RKO (cell line): ENCODE measurements around the gene HOXB9.
A peak's percentile ranks its signal among the peaks of the same experiment; 100 is the strongest.

Source experiments
- DNase-seq: peaks from one replicate; pipeline ENCODE4 v3.0.0-alpha.2; 2016; ENCODE audit warnings: low spot score

Gene HOXB9

DNA sequence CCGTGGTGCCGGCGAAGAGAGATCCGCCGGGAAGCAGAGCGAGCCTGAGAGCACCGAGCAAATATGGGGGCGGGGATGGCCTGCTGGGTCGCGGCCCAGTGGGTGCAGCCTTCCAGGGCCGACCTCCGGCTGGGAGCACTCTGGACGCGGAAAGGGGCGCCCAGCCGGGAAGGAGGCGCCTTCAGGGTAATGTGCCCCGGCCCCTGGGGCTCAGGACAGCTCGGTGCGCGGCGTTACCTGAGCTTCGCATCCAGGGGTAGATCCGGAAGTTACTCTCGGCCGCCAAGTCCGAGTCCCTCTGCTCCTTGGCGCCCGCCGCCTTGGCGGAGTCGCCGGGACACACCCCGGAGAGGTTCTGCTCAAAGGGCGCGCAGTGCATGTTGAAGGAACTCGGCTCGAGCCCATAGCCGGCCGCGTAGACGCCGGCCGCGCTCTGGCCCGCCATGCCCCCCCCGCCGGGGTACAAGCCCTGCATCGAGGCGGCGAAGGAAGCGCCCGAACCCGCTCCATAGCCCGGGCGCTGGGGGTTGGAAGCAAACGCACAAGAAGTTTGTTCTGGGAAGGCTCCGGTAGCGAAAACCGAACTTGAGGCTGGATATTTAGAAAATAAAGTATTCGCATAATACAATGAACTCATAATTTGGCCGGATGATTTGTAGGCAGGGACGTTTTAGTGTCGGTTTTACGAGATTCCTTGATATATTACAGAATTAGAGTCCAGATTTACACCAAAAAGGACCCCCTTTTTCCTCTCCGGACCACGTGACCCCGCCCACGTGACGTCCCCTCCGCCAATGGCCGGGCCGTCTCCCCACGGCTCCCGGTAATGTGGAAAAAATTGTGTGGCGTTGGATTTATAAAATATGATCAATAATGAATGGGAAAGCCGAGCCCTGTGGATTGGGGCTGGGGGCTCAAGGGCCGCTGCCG, 15.6 kb downstream of the HOXB9 start, which contains the start of gene HOXB7:
Gene HOXB7 (minus strand): TSS at position 736 of the 930 bp plus-strand sequence. CDS start 99 bp downstream, at position 637.
- peak; percentile 68 for DNase-seq

DNA sequence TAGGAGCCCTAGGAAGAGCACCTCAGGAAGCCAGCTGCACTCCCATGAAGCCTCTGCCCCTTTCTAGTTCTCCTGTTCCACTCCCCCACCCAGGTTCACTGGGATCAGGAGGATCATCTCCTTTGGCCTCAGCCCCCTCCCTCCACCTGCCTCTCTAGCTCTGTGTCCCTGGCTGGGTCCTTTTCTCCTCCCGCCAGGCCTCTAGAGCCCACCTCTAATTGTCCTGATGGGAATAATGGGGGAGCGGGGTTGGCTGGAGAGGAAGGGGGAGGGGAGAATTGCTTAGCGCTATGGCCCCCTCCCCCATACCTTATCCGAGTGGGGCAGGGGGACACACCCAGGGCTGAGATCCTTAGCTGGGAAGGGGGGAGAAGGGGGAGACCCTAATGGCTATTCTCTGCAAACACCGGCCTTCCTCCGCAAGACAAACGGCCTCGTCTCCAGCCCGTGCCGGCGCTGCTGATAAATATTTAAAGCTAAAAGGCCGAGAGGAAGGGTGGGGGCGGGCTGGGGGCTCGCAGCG, 16.3 kb downstream of the HOXB9 start:
- DNase-seq: no peak

DNA sequence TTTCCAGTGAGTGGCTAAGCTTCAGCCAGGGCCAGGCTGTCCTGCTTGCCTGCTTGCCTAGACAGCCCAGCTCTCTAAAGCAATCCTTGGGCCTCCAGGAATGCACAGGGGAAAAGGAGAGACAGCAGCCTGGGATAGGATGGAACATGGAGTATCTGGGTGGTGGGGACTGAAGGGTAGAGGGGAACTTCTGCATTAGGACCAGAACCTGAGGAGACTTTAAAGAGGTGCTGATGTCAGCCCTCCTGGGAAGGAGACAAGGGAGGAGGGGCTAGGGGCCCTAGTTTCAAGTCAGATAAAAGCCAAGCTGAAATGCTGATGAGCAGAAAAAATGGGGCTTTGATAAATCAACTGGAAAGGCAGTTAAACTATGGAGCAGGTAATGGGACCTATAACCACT, 17.1 kb downstream of the HOXB9 start:
- no peak for DNase-seq

DNA sequence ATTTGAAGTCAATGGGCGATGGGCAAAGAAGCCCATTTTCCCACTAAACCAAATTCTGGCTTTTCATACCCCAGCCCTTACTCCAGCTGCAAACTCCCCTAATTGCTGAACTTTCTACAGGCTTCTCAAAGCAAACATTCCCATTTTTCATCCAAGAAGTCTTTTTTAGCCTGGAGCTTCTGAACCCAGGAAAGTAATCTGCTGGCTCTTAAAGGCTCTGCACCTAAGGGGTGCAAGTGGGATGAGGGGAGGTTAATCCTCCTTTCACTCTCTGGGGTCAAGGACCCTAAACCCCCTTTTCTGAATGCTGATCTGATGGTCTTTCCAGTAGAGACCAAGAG, 17.7 kb downstream of the HOXB9 start:
- DNase-seq: no peak

DNA sequence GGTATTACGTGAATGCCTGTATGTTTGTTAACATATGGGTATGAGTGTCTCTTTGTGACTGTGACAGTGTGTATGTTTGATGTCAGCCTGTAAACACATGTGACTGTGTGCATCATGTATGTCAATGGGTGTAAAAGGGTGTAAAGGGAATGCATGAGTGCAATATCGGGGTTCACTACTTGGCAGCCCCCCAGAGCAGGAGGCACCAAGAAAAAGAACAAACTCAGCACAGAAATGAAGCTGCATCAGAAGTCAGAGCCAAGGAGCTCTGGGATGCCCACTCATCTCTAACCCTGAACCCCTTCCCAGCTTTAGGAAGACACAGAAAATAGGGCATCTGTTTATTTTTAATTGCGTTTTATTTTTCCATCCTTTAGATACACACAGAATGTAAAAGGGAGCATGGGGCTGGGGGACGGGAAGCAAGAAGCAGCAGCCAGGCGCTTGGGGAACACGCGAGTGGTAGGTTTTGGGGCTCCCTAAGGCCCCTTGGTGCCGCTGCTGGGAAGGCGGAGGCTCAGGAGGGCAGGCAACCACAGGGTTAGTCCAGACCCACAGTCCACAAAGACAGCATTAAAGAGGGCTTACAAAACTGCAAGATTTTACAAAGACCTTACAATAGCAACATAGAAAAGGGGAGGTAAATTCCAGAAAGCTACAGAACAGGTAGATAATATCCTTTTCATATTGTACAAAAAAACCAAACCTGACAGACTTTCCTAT, 19.1 kb downstream of the HOXB9 start:
- no peak for DNase-seq

DNA sequence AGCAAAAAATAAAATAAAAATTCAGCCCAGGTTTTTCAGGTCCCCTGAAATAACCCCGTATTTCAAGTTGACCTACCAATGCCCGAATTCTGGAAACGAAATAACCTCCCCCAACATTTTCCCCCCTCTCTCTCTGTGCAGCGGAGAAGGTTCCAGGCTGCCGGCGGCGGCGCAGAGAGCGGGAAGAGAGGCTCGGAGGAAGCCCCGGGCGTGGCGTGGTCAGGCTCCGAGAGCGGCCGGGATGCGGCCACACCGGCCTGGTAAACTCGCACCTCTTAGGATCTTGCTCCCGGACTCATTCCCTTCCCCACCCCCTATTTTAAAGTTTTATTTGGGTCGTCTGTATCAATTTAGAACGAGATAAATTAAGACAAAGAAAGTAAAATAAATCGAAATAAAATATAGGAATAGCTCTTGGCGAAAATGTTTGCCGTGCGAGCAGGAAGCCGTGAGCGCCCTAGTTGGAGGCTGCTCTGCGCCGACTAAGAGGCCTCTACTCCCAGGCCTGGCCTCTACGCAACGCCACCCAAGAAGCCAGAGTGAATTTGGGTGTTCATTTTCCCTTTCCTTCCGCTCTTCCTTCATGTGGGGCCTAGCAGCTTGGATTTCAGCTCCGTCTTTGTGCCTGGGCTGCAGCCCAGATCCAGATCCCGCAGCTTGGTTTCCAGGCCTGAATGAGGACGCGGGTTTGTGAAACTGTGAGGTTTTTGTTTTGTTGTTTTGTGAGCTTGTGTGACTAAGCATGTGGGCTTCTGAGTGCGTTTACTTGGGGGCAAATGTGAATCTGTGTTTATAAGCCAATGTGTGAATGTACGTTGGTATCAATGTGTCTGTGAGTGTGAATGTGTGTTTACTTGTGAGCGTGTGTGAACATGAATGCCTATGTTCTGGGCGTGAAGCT, 19.9 kb downstream of the HOXB9 start:
- no peak for DNase-seq

DNA sequence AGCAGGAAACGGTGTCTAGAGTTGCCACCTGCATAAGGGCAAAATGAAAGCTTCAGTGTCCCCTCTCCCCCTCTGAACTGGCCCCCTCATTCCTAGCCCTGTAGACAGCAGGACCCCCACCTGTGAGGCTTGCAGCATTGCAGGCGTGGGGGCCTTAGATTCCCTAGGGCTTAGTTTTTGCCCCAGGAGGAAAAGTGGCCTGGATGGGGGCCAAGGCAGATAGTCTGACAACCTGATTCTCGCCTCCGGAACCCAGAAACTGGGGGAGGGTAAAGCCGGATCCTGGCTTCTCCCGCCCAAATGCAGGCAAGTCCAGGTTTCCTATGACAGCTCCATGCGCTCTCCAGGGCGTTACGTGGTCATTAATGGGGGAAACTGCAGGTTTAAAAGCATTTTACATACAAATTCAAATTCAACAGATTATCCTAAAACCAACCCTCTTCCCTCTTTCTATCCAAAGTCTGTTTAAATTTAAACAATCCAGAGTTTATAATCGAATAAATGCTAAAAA, 20.7 kb downstream of the HOXB9 start:
- DNase-seq: peak; percentile 61

DNA sequence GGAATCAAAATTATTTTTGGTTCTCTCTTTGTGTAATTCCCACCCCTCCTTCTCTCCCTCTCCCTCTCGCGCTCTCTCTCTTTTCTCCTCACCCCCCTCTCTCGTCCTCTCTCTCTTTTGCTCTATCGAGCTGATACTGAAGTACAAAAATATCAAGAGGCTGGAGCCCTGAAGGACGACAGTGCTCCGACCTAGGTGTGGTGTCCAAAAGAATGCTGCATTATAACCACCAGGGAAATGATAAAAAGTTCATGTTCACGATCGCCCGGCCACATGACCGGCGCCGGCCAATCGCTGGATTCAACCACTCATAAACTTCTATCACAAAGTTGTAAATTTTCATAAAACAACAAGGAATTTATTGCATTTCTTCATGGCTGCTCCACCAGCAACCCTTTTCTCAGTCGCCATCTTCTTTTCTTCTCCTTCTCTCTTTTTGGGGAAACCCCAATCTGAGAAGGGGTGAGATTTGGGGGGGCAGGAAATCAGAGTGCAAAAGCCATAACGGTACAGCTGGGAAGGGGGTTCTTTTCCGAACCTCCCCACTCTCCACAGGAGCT, 21.3 kb downstream of the HOXB9 start, which contains the start of gene HOXB6:
Gene HOXB6 (minus strand): TSS at position 217 of the 560 bp plus-strand sequence. CDS start 6,836 bp downstream, outside the sequence.
- DNase-seq: peak; percentile 84

DNA sequence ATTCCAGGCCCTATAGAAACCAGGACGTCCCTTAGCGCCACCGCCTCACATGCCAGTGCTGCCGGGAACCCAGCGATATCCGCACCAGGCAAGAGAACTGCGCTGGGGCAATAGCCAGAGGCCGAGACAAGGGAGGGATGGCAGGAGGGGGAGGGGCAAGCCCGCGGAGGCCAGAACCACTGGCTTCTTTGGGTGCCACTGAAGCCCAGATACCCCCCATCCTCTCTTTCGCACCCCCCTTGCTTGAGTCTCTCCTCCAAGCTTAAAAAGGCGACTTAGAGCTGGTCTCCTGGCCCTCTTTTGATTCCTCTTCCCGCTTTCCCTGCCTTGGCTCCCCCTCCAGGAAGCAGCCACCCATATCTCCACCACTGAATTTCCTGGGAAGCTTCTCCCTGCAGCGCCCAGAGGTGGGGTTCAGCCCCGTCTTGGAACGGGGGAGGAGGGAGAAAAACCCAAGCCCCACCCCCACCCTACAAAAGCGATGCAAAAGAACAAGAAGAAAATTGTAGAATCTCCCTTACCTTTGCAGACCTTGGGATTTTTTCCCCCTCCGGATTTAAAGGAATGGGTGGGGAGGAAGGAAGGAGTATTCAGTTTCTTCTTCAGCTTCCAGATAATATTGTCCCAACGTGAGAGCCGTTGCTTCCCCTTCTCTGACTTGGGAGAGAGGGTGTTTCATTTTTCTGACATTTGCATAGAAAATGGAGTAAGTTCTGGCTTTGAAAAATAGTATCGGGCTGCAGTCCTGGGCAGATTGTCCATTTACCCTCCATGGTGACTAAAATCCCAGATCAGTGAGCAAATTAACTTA, 22.0 kb downstream of the HOXB9 start:
- DNase-seq: peak; percentile 87

DNA sequence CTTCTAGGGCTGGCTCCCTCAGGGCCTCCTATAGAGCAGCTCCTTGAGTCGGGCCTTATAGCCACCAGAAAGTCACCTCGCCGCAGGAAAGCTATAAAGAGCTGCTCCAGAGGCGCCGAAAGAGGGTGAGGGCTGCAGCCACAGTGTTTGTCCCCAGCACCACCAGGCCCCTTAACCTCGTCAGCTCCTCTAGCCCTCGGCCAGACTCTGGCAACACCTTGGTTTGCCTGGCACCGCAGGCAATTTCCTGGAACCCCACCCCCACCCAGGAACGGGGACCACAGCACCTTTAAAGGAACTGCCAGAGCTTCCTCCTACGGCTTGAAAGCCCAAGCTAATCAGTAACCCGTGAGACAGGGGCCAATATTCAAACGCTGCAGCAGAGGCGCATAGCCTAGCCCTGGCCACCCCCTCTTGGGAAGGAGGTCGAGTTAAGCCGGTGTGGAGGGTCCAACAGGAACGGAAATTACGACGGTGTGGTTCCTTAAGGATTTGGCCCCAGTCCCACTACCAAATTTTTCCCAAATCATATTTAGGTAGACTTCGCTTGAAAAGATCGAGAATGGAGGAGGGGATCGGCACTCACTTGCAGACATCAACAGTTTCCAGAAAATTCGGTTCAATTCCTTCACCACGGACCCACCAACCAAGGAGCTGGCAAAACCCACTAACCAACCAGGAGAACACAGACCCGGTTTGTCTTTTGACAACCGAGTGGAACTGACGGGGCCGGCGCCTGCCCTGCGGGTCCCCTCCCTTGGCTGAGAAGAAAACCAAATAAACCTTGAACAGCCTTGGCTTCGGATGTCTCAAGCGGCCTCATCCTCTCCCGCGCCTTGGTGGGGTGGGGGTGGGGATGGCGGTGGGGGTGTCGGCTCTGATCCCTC, 24.4 kb downstream of the HOXB9 start:
- DNase-seq: no peak

DNA sequence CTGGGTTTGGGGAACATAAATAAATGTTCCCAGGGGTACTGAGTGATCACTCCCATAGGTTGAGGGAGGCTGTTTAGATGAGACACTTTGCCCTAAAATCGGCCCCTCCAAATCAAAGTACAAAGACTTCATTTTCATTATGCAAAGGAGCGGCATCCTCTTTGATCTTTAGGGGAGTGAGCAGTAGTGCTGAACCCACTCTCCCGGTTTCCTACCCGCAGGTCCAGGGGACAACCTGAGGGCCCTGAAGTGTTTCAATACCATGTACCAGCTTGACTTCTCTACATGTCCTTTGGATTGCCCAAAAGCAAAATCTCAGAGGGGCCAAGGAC, 25.0 kb downstream of the HOXB9 start:
- DNase-seq: no peak

DNA sequence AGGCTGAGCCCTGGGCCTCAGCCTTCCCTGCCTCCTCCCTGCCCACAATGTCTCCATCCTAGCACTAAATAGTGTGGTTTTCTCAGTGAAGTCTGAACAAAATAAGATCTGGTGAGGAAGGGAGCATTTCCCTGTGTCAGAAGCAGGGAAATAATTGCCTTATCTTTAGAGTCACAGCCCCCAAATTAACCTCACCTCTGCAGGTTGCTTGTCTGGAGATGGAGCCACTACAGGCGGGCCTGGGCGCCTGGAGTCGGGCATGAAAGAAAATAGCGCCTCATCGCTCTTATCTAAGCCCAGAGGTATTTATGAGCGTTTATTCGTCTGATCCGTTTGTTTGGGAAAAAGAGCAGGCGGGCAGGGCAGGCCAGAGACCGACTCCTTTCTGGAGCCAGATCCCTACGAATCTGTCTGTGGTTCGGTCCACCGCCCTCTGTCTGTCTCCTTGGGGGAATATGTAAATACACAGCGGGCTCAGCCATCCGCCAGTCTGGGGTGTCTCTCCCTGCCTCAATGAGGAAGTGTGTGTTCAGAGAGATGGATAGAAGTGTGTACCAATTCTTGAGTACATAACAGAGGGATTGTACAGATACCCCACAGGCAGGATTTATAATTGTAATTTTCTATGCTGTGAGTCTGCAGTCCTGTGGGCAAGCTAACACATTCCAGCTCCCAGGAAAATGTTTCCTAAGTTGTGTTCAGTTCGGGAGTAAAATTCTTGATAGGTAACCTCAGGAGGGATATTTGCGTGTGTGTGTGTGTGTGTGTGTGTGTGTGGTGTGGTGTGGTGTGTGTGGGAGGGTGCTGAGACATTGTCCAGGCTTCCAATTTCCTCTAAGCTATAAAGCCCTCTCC, 25.7 kb downstream of the HOXB9 start:
- no peak for DNase-seq

DNA sequence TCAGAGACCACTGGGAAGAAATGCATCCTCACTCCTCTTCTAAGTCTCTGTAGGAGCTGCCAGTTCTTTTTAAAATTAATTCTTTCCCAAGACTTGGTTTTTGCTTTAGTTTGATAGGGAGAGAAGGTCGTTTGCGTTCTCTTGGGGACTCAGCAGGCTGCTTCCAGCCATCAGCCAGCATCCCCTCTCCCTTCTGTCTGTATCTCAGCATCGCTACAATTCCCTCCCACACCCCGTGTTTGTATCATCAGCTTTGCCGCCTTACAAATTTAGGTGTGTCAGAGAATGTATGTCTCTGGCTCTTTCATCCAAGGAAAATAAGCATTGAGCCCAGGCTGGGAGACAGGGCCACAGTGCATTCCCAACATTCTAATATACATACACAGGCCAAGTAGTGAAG, 26.8 kb downstream of the HOXB9 start:
- no peak for DNase-seq

DNA sequence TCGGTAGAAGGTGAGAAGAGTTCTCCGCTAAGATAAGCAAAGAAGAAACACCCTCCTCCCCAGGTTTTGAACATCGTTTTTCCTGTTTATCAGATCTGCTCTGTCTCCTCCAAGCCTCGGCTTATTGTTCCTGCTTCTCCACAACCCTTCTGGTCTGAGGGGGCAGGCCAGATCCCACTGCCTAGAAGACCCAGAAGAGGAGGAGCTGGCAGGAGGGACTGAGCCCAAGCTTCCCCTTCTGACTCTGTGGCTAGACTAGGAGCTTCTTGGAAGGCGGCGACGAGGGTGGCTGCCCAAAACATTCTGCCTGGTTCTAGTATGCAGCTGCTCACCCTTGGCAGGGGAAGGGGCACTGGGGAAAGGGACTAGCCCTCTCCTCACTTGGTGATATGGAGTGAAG, 27.4 kb downstream of the HOXB9 start:
- no peak for DNase-seq

DNA sequence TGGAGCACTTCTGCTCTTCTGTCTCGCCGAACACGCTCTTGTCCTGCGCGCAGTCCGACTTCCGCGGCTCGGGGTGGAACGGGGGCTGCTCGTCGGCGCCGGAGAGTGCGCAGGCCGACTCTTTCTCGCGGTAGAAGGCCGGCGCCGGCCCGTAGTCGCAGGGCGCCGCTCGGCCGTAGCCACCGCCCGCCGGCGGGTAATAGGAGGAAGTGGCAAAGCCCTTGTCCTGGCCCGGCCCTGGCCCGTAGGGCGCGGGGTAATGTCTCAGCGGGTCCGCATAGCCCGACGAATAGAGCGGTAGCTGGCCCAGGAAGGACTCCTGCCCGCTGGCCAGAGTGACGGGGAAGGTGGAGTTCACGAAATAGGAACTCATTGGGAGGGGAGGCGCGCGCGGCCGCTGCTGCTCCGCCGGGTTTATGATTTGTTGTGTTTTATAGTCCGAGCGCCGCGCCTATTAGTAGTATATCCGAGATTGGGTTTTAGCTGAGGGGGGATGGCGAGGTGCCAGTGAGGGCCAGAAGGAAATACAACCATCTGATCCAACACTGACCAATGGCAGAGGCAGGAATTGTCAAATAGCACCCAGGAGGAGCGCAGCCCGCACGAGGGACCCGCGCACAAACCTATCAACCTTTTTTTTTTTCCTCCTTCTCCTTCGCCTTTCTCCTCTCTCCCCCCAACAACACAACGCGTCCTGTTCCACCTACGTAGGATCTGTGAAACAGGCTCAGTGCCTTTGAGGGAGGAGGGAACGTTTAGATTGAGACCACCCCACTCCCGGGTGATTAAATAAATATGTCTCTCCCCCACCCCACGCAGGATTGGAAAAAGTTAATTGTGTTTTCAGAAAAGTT, 28.2 kb downstream of the HOXB9 start:
- peak; percentile 78 for DNase-seq

DNA sequence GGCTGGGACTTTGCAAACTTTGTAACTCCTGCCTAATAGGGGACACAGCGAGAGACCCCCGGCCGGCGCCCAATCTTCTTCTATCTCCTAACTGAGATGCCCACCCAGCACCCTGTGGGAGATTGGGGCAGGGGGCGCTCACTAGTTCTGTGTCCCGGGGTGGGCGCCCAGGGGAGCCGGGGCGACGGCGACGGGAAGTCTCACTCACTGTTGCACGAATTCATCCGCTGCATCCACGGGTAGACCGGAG, 28.7 kb downstream of the HOXB9 start:
- DNase-seq: no peak

DNA sequence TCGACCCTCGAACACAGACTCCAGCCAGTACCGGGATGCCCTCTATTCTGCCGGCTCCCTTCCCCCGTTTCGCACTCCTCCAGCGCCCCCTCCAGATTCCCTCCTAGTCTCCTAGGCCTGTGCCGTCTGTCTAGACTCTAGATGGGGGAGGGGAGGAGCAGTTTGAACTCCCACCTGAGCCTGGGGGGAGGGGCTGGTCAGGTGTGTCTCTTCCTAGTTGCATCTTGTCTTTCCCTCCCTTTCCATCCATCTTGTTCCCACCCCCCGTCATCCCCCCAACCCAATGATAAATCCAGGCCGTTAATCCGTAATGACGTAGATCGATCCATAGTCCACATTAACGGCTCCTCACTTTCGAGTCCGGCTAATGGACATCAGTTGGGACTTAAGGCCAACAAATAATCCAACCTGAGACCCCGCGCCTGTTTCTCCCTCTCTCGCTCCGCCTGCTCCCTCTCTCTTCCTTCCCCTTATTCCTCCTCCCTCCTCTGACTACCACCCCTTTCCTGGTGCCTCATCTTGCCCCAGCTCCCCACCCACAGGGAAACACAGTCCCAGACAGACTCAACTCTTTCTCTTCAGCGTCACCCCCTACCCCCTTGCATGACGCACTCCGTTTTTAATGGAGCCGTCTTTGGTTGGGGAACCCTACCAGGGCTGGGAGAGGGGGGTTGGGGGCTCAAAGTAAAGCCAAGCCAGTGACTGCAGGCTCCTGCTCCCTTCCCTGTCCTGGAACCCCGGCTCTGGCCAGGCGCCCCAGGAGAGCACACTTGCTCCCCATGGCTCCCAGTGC, 29.2 kb downstream of the HOXB9 start:
- peak; percentile 36 for DNase-seq
